Activated CD4-positive, CD25-positive, alpha-beta regulatory T cell (primary cell): ENCODE measurements around the gene SRF.

ENCODE experiments used
- DNase-seq, 4 experiments: peaks; one replicate each; lab custom pipeline; 2025; lab: John Stamatoyannopoulos, UW

SRF gene

DNA sequence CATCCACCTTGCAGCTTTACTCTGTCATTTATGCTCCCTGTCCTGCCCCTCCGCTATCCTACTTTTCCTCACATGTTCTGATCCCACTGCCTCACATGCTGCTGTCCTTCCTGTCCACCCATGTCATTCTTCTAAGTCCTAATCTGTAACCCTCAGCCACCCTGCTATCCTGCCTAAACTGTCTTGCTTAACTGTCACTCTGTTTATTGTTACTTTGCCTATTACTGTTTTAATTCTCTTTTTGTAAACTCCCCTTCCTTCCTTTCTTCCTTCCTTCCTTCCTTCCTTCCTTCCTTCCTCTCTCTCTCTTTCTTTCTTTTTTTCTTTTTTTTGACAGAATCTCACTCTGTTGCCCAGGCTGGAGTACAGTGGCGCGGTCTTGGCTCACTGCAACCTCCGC, 12.4 kb downstream of the SRF start:
- DNase-seq: no peak

GRCh38 chr6:43184268-43184985, 13.4 kb downstream of the SRF start:
- no peak for DNase-seq

GRCh38 chr6:43185391-43185985, 14.4 kb downstream of the SRF start:
- DNase-seq: no peak

GRCh38 chr6:43186019-43186418, 14.9 kb downstream of the SRF start:
- DNase-seq: no peak

- DNase-seq: no peak
These were observed 15.6 kb downstream of the SRF start for GRCh38 chr6:43186706-43187105.

- no peak for DNase-seq
These were observed 16.8 kb downstream of the SRF start for GRCh38 chr6:43187821-43188220.

- no peak for DNase-seq
These were observed 17.4 kb downstream of the SRF start for GRCh38 chr6:43188426-43188825.

DNA sequence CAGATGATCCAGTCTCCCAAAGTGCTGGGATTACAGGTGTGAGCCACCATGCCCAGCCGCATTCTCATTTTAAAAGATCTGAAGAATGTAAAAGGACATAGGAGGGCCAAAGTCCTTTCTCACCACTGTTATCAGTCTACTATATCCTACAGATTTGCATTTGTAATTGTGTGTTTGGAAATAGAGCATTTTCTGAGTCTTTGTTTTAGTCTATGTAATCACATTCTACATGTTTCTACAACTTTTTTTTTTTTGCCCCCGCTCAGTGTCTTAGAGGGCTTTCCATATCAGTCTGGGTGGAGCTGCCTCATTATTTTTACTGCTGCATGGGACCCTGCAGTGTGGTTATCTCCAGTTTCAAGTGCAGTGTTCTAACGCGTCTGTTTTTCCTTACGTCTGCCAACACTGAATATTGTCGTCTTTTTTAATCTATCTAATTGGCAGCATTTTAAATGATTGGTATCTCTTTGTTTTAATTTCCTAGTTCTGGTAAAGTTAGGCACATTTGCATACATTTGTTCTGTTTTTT, 18.8 kb downstream of the SRF start:
- no peak for DNase-seq

DNA sequence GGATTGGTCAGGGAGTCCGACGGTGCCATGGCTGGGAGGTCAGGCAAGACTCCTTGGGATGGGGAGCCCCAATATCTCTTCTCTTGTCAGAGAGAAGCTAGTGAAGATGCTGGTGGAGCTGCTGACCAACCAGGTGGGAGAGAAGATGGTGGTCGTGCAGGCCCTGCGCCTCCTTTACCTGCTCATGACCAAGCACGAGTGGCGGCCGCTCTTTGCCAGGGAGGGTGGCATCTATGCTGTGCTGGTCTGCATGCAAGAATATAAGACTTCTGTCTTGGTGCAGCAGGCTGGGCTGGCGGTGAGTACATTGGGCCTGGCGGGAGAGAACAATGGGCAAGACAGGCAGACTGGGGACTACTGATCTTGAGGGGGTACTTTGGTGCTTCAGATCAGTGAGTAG, 21.8 kb downstream of the SRF start:
- no peak for DNase-seq

DNA sequence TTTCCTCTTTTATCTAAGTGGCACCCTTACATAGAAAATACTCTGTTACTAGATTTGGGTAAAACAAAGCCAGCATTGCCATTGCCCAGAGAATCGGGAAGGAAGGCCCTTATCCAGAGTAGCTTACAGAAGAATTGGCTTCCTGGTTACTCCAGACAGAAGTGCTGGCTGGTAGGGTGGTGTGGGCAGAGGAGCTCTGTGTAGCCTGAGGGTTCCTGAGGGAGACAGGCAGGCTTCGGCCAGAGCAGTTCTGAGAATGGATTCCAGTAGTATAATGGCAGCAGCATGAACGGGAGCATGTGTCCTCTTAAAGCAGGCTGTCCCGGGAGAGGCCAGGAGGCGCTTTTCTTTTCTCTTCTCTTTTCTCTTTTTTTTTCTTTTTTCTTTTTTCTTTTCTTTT, 22.9 kb downstream of the SRF start:
- no peak for DNase-seq

- DNase-seq: no peak
These were observed 25.3 kb downstream of the SRF start for GRCh38 chr6:43196337-43196736.

GRCh38 chr6:43199912-43200311, 28.8 kb downstream of the SRF start:
- DNase-seq: no peak

GRCh38 chr6:43200541-43200940, 29.5 kb downstream of the SRF start:
- DNase-seq: no peak

DNA sequence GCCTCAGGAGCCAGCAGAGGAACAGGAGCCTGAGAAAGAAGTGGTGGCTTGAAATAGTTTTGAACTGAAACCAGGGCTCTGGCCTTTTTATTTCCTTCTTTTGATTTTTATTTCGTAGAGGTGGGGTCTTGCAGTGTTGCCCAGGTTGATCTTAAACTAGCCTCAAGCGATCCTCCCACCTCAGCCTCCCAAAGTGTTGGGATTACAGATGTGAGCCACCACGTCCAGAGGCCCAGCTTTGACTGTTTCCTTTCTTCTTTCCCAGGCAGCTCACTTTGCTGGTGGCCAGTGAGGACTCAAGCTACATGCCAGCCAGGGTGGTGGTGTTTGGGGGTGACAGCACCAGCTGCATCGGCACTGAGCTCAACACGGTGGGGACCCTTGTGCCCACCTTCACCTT, 31.4 kb downstream of the SRF start:
- no peak for DNase-seq

DNA sequence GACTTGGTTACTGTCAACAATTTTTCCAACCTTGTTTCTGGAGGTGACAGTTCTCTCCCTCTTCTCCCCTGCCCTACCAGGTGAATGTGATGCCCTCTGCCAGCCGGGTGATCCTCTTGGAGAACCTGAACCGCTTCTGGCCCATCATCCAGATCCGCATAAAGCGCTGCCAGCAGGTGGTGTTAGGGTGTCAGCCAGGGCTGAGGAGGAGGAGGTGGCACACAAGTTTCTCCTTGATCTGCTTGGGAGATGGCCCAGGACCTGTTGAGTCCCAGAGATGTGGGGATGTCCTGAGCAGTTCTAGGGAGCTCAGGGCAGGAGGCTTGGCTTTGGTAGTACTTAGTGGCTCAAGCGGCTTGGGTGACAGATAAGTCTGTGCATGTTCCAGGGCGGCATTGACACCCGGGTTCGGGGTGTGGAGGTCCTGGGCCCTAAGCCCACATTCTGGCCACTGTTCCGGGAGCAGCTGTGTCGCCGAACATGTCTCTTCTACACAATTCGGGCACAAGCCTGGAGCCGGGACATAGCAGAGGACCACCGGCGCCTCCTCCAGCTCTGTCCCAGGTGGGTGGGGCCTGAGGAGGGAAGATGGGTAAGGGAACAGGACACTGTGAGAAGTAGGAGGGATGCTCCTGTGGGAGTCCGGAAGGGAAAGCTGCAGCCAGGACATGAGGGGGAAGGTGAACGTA, 32.1 kb downstream of the SRF start:
- DNase-seq: no peak

DNA sequence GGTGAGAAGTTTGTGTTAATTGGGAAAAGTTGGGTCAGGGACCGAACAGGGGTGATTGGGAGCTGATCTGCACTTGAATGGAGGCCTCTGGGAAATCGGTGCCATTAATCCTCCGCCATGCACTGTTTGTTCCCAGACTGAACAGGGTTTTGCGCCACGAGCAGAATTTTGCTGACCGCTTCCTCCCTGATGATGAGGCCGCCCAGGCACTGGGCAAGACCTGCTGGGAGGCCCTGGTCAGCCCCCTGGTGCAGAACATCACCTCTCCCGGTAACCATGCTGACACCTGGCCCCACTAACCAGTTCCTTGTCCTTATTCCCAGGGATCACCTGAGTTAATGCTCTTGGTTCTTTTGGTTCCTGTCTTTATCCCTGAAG, 32.6 kb downstream of the SRF start:
- DNase-seq: no peak

GRCh38 chr6:43204271-43205105, 33.4 kb downstream of the SRF start:
- DNase-seq: no peak

DNA sequence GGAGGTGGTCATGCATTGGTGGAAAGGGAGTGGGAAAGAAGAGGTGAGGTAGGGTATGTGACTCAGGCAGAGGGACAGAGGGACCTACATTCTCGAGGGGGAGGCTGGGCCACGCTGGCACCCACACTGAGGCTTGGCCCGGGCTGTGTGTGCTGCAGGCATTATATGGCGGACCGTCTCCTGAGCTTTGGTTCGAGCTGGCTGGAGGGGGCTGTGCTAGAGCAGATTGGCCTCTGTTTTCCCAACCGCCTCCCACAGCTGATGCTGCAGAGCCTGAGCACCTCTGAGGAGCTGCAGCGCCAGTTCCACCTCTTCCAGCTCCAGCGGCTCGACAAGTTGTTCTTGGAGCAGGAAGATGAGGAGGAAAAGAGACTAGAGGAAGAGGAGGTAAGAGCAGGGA, 34.8 kb downstream of the SRF start:
- DNase-seq: no peak

GRCh38 chr6:43207286-43207685, 36.2 kb downstream of the SRF start:
- no peak for DNase-seq

- DNase-seq: no peak
These were observed 40.9 kb downstream of the SRF start for GRCh38 chr6:43211955-43212354.

DNA sequence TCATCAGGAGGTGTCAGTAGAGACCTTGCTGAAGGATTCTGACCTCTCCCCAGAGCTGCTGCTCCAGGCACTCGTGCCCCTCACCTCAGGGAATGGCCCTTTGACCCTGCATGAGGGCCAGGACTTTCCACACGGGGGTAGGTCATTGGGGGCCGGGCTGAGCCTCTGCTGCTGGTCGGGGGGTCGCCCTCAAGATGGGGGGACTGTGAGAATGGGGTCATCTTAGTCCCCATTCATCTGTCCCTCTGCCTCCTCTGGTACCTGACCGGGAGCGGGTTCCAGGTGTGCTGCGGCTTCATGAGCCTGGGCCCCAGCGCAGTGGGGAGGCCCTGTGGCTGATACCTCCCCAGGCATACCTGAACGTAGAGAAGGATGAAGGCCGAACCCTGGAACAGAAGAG, 42.4 kb downstream of the SRF start:
- DNase-seq: no peak

GRCh38 chr6:43215066-43215465, 44.0 kb downstream of the SRF start:
- DNase-seq: no peak
